ENCODE results near the gene VPS16.

VPS16 gene

GRCh38 chr20:2899243-2899642 is 58.7 kb downstream of the VPS16 start:
- no peak for DNase-seq (ENCODE audit: low read depth in 2 of 2)

- no peak for DNase-seq (ENCODE audit: low read depth in 2 of 2)
Observed at GRCh38 chr20:2900845-2901592, 60.5 kb downstream of the VPS16 start.

GRCh38 chr20:2902291-2902690 is 61.7 kb downstream of the VPS16 start:
- no peak for DNase-seq (ENCODE audit: low read depth in 2 of 2)

GRCh38 chr20:2902818-2903217 is 62.3 kb downstream of the VPS16 start:
- DNase-seq (ENCODE audit: low read depth in 2 of 2) = no peak

- DNase-seq (ENCODE audit: low read depth in 2 of 2) = no peak
Observed at GRCh38 chr20:2903686-2904085, 63.1 kb downstream of the VPS16 start.

GRCh38 chr20:2907519-2907918 is 67.0 kb downstream of the VPS16 start:
- DNase-seq (ENCODE audit: low read depth in 2 of 2) = no peak

- no peak for DNase-seq (ENCODE audit: low read depth in 2 of 2)
Observed at GRCh38 chr20:2909953-2910352, 69.4 kb downstream of the VPS16 start.

GRCh38 chr20:2911200-2911599 is 70.7 kb downstream of the VPS16 start:
- no peak for DNase-seq (ENCODE audit: low read depth in 2 of 2)

GRCh38 chr20:2914160-2914559 is 73.6 kb downstream of the VPS16 start:
- no peak for DNase-seq (ENCODE audit: low read depth in 2 of 2)

Measured in activated CD8-positive, alpha-beta memory T cell treated with anti-CD3 and anti-CD28 coated beads for 4 hours (primary cell).